Neural progenitor cell (in vitro differentiated cells): ENCODE data around the gene PLA2G1B.

ENCODE experiments used
- EZH2 ChIP-seq: fragments of 200-600 bp; sonication (generic); IDR thresholded peaks from 2 replicates; pipeline ENCODE4 v1.6.1; 2017; ENCODE audit warnings: antibody characterized with exemption, mild to moderate bottlenecking, moderate library complexity
- EZH2phosphoT487 ChIP-seq: fragments of 200-600 bp; sonication (generic); IDR thresholded peaks from 2 replicates; pipeline ENCODE4 v1.6.1; 2017; ENCODE audit warnings: antibody characterized with exemption
- TF ChIP-seq, protein P1 (sequence below): fragments of 200-600 bp; sonication (generic); IDR thresholded peaks from 2 replicates; pipeline ENCODE4 v1.5.1; 2017; ENCODE audit warnings: antibody characterized with exemption, mild to moderate bottlenecking

DNA sequence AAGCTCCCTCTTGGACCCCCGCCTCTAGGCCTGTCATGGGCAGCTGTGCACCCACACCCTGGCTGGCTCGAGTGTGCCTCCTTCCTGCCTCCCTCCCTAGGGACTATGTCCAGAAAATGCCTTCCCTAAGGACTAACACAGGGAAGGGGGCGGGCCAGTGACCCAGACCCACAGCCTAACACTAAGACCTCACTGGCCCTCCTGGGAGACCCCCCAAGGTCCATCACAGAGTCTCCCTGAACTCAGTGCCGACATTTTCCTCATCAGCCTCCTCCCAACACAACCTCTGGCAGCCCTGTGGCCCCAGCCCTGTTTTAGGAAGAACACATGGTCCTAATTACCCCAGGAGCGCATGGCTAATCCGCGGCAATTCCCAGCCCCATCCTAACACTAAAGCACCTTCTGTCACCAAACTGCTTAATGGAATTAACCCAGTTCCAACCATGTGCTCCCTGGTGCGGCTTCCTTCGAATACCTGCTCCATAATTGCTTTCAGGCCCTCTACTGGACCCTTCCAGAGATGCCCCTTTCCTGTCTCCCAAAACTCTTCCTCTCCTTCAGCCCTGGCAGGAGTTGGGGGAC, 35.8 kb upstream of the PLA2G1B start:
- TF ChIP-seq, protein P1, sequence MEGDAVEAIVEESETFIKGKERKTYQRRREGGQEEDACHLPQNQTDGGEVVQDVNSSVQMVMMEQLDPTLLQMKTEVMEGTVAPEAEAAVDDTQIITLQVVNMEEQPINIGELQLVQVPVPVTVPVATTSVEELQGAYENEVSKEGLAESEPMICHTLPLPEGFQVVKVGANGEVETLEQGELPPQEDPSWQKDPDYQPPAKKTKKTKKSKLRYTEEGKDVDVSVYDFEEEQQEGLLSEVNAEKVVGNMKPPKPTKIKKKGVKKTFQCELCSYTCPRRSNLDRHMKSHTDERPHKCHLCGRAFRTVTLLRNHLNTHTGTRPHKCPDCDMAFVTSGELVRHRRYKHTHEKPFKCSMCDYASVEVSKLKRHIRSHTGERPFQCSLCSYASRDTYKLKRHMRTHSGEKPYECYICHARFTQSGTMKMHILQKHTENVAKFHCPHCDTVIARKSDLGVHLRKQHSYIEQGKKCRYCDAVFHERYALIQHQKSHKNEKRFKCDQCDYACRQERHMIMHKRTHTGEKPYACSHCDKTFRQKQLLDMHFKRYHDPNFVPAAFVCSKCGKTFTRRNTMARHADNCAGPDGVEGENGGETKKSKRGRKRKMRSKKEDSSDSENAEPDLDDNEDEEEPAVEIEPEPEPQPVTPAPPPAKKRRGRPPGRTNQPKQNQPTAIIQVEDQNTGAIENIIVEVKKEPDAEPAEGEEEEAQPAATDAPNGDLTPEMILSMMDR = peak; percentile 10
- no peak for TF ChIP-seq EZH2
- TF ChIP-seq EZH2phosphoT487 = no peak
